IMR-90 (cell line): Measurements from ENCODE around the gene ZMIZ1. TPM values are rescaled to one million over a fixed set of nuclear protein-coding genes. Genes with fewer than 3 reads are reported as not detected.

Experiments used
- ATAC-seq: fragments of 200-7000 bp; cut with Tn5 transposase; 2 replicates; pipeline ENCODE4 v1.9.1; 2020; ENCODE audit warnings: low read depth, mild to moderate bottlenecking, moderate library complexity
- BruUV-seq: library from RNA; stranded (reverse); fragments of 400-500 nt; replicated peaks from 2 replicates; lab custom pipeline; 2021; lab: Mats Ljungman, UMichigan
- CTCF ChIA-PET: fragments of 300-600 bp; formaldehyde crosslinking; extraction: SDS; loops from one replicate; lab custom pipeline; 2021; ENCODE audit warnings: antibody characterized with exemption; lab: Yijun Ruan, JAX
- POLR2A ChIA-PET: fragments of 300-600 bp; sonication (Branson Sonifier 250); formaldehyde crosslinking; loops from one replicate; lab custom pipeline; 2022; ENCODE audit warnings: antibody characterized with exemption; ENCODE audit not compliant: unreplicated experiment; lab: Charles Lee
- DNase-seq: peaks from one replicate; pipeline ENCODE4 v3.0.0; 2013
- H2AFZ ChIP-seq: replicated peaks from 2 replicates; pipeline ENCODE3; 2013; ENCODE audit warnings: low read length, mild to moderate bottlenecking; ENCODE audit not compliant: poor library complexity
- H2AK5ac ChIP-seq: 2 replicates; pipeline ENCODE4 v1.6.1; 2013; ENCODE audit warnings: low read depth, low read length, inconsistent platforms
- H2AK9ac ChIP-seq: replicated peaks from 2 replicates; pipeline ENCODE3; 2013; ENCODE audit warnings: mild to moderate bottlenecking, low read depth, low read length, moderate library complexity; ENCODE audit not compliant: poor library complexity
- H2BK120ac ChIP-seq: 2 replicates; pipeline ENCODE4 v1.6.1; 2013; ENCODE audit warnings: low read depth, low read length, inconsistent platforms
- H2BK15ac ChIP-seq: 3 replicates; pipeline ENCODE4 v1.6.1; 2013; ENCODE audit warnings: low read depth, low read length, inconsistent platforms
- H2BK20ac ChIP-seq: 2 replicates; pipeline ENCODE4 v1.6.1; 2013; ENCODE audit warnings: low read depth, mild to moderate bottlenecking, inconsistent platforms, low read length, moderate library complexity
- H2BK5ac ChIP-seq: 2 replicates; pipeline ENCODE4 v1.6.1; 2013; ENCODE audit warnings: mild to moderate bottlenecking, low read depth, low read length, inconsistent platforms; ENCODE audit not compliant: poor library complexity, severe bottlenecking
- H3K14ac ChIP-seq: replicated peaks from 2 replicates; pipeline ENCODE4 v1.6.1; 2013; ENCODE audit warnings: low read depth, low read length, inconsistent platforms
- H3K18ac ChIP-seq: 2 replicates; pipeline ENCODE4 v1.6.1; 2013; ENCODE audit warnings: low read depth, low read length, control low read depth
- H3K23ac ChIP-seq: 2 replicates; pipeline ENCODE4 v1.6.1; 2013; ENCODE audit warnings: low read depth, low read length, inconsistent platforms
- H3K27ac ChIP-seq: 2 replicates; pipeline ENCODE4 v1.5.1; 2013; ENCODE audit warnings: mild to moderate bottlenecking, control low read depth, low read length; ENCODE audit not compliant: insufficient read depth
- H3K27me3 ChIP-seq: 2 replicates; pipeline ENCODE4 v1.6.1; 2013; ENCODE audit warnings: low read length; ENCODE audit not compliant: control insufficient read depth, insufficient read depth
- H3K36me3 ChIP-seq: 2 replicates; pipeline ENCODE4 v1.6.1; 2013; ENCODE audit warnings: low read length, mixed read lengths; ENCODE audit not compliant: control insufficient read depth, insufficient read depth
- H3K4ac ChIP-seq: 2 replicates; pipeline ENCODE4 v1.6.1; 2013; ENCODE audit warnings: low read depth, low read length, inconsistent platforms
- H3K4me1 ChIP-seq: 2 replicates; pipeline ENCODE4 v1.6.1; 2013; ENCODE audit warnings: low read length, mixed read lengths; ENCODE audit not compliant: control insufficient read depth, insufficient read depth
- H3K4me2 ChIP-seq: 2 replicates; pipeline ENCODE4 v1.6.1; 2013; ENCODE audit warnings: low read depth, mild to moderate bottlenecking, control low read depth, low read length, moderate library complexity
- H3K4me3 ChIP-seq: 2 replicates; pipeline ENCODE4 v1.5.1; 2013; ENCODE audit warnings: low read depth, mild to moderate bottlenecking, control low read depth, low read length, moderate library complexity; ENCODE audit not compliant: insufficient read depth
- H3K56ac ChIP-seq: 2 replicates; pipeline ENCODE4 v1.6.1; 2013; ENCODE audit warnings: low read length, inconsistent platforms; ENCODE audit not compliant: insufficient read depth; ENCODE audit errors: extremely low read depth
- H3K79me1 ChIP-seq, 2 experiments: 2 replicates each; pipeline ENCODE4 v1.6.1; 2013; ENCODE audit warnings: low read length in 2 of 2, inconsistent platforms in 1 of 2, low read depth in 1 of 2
- H3K9ac ChIP-seq: 2 replicates; pipeline ENCODE4 v1.6.1; 2013; ENCODE audit warnings: low read depth, low read length, control low read depth
- H3K9me1 ChIP-seq: 2 replicates; pipeline ENCODE4 v1.6.1; 2013; ENCODE audit warnings: low read length, inconsistent platforms; ENCODE audit not compliant: insufficient read depth
- H3K9me3 ChIP-seq: 2 replicates; pipeline ENCODE4 v1.6.1; 2013; ENCODE audit warnings: low read length; ENCODE audit not compliant: control insufficient read depth, insufficient read depth
- H4K20me1 ChIP-seq: 2 replicates; pipeline ENCODE4 v1.6.1; 2013; ENCODE audit warnings: low read length, inconsistent platforms; ENCODE audit not compliant: insufficient read depth
- H4K5ac ChIP-seq: 2 replicates; pipeline ENCODE4 v1.6.1; 2013; ENCODE audit warnings: mild to moderate bottlenecking, low read depth, low read length, control low read depth
- H4K8ac ChIP-seq, 2 experiments: 2 replicates each; pipeline ENCODE4 v1.6.1; 2013; ENCODE audit warnings: low read depth in 2 of 2, low read length in 2 of 2, control low read depth in 1 of 2, inconsistent platforms in 1 of 2
- H4K91ac ChIP-seq: 2 replicates; pipeline ENCODE4 v1.6.1; 2013; ENCODE audit warnings: low read depth, low read length, inconsistent platforms; ENCODE audit not compliant: insufficient read depth
- BHLHE40 ChIP-seq: fragments of 150-350 bp; IDR thresholded peaks from 2 replicates; pipeline ENCODE4 v1.6.1; 2016; ENCODE audit warnings: mild to moderate bottlenecking, low read depth, low read length
- CHD1 ChIP-seq: IDR thresholded peaks from 2 replicates; pipeline ENCODE4 v1.6.1; 2012; ENCODE audit warnings: low read depth, low read length, improper control_type of control experiment
- CTCF ChIP-seq: conservative IDR thresholded peaks from 2 replicates; pipeline ENCODE4 v1.5.1; 2012; ENCODE audit warnings: mild to moderate bottlenecking, low read depth, low read length, improper control_type of control experiment
- ELK1 ChIP-seq: fragments of 150-350 bp; IDR thresholded peaks from 2 replicates; pipeline ENCODE4 v1.6.1; 2016; ENCODE audit warnings: low read depth, mild to moderate bottlenecking, low read length, moderate library complexity, borderline replicate concordance
- FOS ChIP-seq: fragments of 150-350 bp; IDR thresholded peaks from 2 replicates; pipeline ENCODE4 v1.6.1; 2016; ENCODE audit warnings: low read depth, low read length
- MAFK ChIP-seq: IDR thresholded peaks from 2 replicates; pipeline ENCODE4 v1.6.1; 2012; ENCODE audit warnings: low read depth, low read length, improper control_type of control experiment
- MAZ ChIP-seq: IDR thresholded peaks from 2 replicates; pipeline ENCODE4 v1.6.1; 2012; ENCODE audit warnings: low read depth, mild to moderate bottlenecking, low read length, improper control_type of control experiment, moderate library complexity, borderline replicate concordance
- NFE2L2 ChIP-seq: fragments of 150-350 bp; IDR thresholded peaks from 2 replicates; pipeline ENCODE4 v1.6.1; 2016; ENCODE audit warnings: low read depth, mild to moderate bottlenecking, low read length
- RAD21 ChIP-seq: IDR thresholded peaks from 2 replicates; pipeline ENCODE4 v1.6.1; 2012; ENCODE audit warnings: low read length, improper control_type of control experiment
- RCOR1 ChIP-seq: IDR thresholded peaks from 2 replicates; pipeline ENCODE4 v1.6.1; 2012; ENCODE audit warnings: mild to moderate bottlenecking, low read length, improper control_type of control experiment; ENCODE audit not compliant: insufficient replicate concordance
- RFX5 ChIP-seq: IDR thresholded peaks from 2 replicates; pipeline ENCODE4 v1.8.0; 2012; ENCODE audit warnings: low read depth, mild to moderate bottlenecking, low read length, moderate library complexity
- SMC3 ChIP-seq: fragments of 150-350 bp; IDR thresholded peaks from 2 replicates; pipeline ENCODE4 v1.6.1; 2016; ENCODE audit warnings: low read depth, mild to moderate bottlenecking, antibody characterized with exemption, low read length, moderate library complexity
- WGBS, 2 experiments: methylation state at CpG; one replicate each; pipeline versions ENCODE4 v1.1.5 to v1.1.7; 2013; ENCODE audit warnings: missing lambda C conversion rate in 2 of 2; ENCODE audit not compliant: insufficient read length in 1 of 2; ENCODE audit errors: extremely low coverage in 2 of 2; 5-methylcytosine and 5-hydroxymethylcytosine counted together
- dilution Hi-C: fragments of 300-500 bp; cut with HindIII; formaldehyde crosslinking; loops from one replicate; pipeline ENCODE4 v1.14.3; 2018; ENCODE audit warnings: low sequenced_read_pairs; ENCODE audit not compliant: unreplicated experiment
- in situ Hi-C: fragments of 300-500 bp; cut with MboI; formaldehyde crosslinking; loops from 3 replicates; pipeline ENCODE4 v1.14.3; 2019; ENCODE audit warnings: low sequenced_read_pairs, inconsistent platforms, mixed read lengths
- intact Hi-C: fragments of 100-400 bp; cut with micrococcal nuclease; formaldehyde crosslinking; loops from 2 replicates; pipeline ENCODE4 v1.10.0; 2022
- polyA plus RNA-seq, 3 experiments: library from polyadenylated mRNA; depleted of rRNA; stranded (reverse); fragments of >200 nt; gene quantifications; 2 replicates each; pipeline ENCODE4 v1.2.3, GENCODE V29; 2012; ENCODE audit warnings: low replicate concordance in 1 of 3
- total RNA-seq: library from RNA; depleted of rRNA; stranded (reverse); fragments of >200 nt; gene quantifications from 2 replicates; pipeline ENCODE4 v1.2.3, GENCODE V29; 2012

ZMIZ1 gene
- total and polyA plus RNA-seq, 2 of the 4 experiments (the other 2 are of a cell fraction), result 6.6 to 48.7 TPM

- no peak overlapping the region for H2AK9ac ChIP-seq
- H2BK120ac ChIP-seq, result no peak overlapping the region
- intact Hi-C loops, result no loop called here
- peaks cover 56% of the 10 kb centered on the region for H3K36me3 ChIP-seq
- H3K14ac ChIP-seq, result no peak overlapping the region
- peaks cover 52% of the 10 kb centered on the region for H4K20me1 ChIP-seq
- no peak overlapping the region for H2BK15ac ChIP-seq
- no TSS peak for BruUV-seq
- no peak overlapping the region for H4K91ac ChIP-seq
- no peaks in the 10 kb centered on the region for H3K9me3 ChIP-seq
- no peak overlapping the region for H3K18ac ChIP-seq
- no peak overlapping the region for H3K4ac ChIP-seq
- H3K4me2 ChIP-seq, result no peak overlapping the region
- H2BK20ac ChIP-seq, result no peak overlapping the region
- H4K8ac ChIP-seq, result no peak overlapping the region
- no peak overlapping the region for H4K5ac ChIP-seq
- 100% methylated on average over 3 of the region's 8 CpGs; no CpG with 5 or more reads in 1 of the 2 experiments for WGBS, 2 experiments
- H2BK5ac ChIP-seq, result no peak overlapping the region
- peak overlapping the region; percentile 10 for H2AFZ ChIP-seq
- H3K9ac ChIP-seq, result no peak overlapping the region
- ATAC-seq, result no peak
- H3K27me3 ChIP-seq, result no peaks in the 10 kb centered on the region
- dilution Hi-C loops, result no loop called here
- H3K23ac ChIP-seq, result no peak overlapping the region
- peaks cover 3% of the 10 kb centered on the region for H3K4me1 ChIP-seq
- in situ Hi-C loops, result no loop called here
- H3K56ac ChIP-seq, result no peak overlapping the region
- H2AK5ac ChIP-seq, result no peak overlapping the region
- ChIA-PET CTCF (no interaction called here), POLR2A (interaction anchor here (0.6 to 0.7 kb wide), 3 partner anchors 18 to 878 kb away, joined by 6 to 20 read pairs (median 6); no protein-coding TSS in a partner anchor)
- no peak overlapping the region for H3K27ac ChIP-seq
- H3K79me1 ChIP-seq, result peaks cover 56 to 89% of the 10 kb centered on the region in 2 experiments
- TF ChIP-seq RFX5 (no peak), SMC3 (no peak), RCOR1 (no peak), MAFK (no peak), FOS (no peak), ELK1 (no peak), RAD21 (no peak), MAZ (no peak), NFE2L2 (no peak), CTCF (no peak), CHD1 (no peak), BHLHE40 (no peak)
- no peaks in the 10 kb centered on the region for H3K9me1 ChIP-seq
- no peak overlapping the region for H3K4me3 ChIP-seq
- DNase-seq, result no peak
These were observed 132.9 kb downstream of the ZMIZ1 start for GRCh38 chr10:79201706-79202105.
